ENCODE measurements around the gene RHBDL3.

GRCh38 chr17:32285306-32285705, 19.7 kb downstream of the RHBDL3 start:
- TF ChIP-seq CTCF (conservative IDR thresholded peaks at IDR 0.05) (no peak), ZFX (IDR thresholded peaks at IDR 0.05) (no peak)

All from C4-2B (cell line).